Uterus (tissue), 2 donors: ENCODE data around the gene BLOC1S2.

ENCODE experiments used
- POLR2A ChIP-seq, 2 donors: fragments of 450-650 bp; IDR thresholded peaks; one replicate each; pipeline ENCODE4 v1.6.1; 2016; ENCODE audit warnings: antibody characterized with exemption in 2 of 2, mild to moderate bottlenecking in 1 of 2, moderate library complexity in 1 of 2
- TF ChIP-seq, protein P1 (sequence below), 4 experiments: fragments of 200-600 bp in 2 of 4; fragments of 450-650 bp in 2 of 4; sonication (generic) in 2 of 4; IDR thresholded peaks; one replicate each; pipeline ENCODE4 v1.5.1; 2016 to 2019; ENCODE audit warnings: antibody characterized with exemption in 4 of 4, mild to moderate bottlenecking in 2 of 4, moderate library complexity in 1 of 4

- TF ChIP-seq, protein P1, sequence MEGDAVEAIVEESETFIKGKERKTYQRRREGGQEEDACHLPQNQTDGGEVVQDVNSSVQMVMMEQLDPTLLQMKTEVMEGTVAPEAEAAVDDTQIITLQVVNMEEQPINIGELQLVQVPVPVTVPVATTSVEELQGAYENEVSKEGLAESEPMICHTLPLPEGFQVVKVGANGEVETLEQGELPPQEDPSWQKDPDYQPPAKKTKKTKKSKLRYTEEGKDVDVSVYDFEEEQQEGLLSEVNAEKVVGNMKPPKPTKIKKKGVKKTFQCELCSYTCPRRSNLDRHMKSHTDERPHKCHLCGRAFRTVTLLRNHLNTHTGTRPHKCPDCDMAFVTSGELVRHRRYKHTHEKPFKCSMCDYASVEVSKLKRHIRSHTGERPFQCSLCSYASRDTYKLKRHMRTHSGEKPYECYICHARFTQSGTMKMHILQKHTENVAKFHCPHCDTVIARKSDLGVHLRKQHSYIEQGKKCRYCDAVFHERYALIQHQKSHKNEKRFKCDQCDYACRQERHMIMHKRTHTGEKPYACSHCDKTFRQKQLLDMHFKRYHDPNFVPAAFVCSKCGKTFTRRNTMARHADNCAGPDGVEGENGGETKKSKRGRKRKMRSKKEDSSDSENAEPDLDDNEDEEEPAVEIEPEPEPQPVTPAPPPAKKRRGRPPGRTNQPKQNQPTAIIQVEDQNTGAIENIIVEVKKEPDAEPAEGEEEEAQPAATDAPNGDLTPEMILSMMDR (IDR thresholded peaks at IDR 0.05) = no peak
- no peak for TF ChIP-seq POLR2A (IDR thresholded peaks at IDR 0.05)
Measured at GRCh38 chr10:100254191-100254590, 32.3 kb downstream of the BLOC1S2 start.
